Transverse colon (tissue), 4 donors: ENCODE data around the gene ACAT1. TPM values are rescaled to one million over a fixed set of nuclear protein-coding genes. Genes with fewer than 3 reads are reported as not detected.

Experiments used
- DNase-seq: peaks from one replicate; pipeline ENCODE4 v3.0.0-alpha.2; 2019
- H3K27ac ChIP-seq, 4 donors: fragments of 200-600 bp; sonication (generic); 2 replicates each; pipeline ENCODE4 v1.5.1; 2016 to 2018; ENCODE audit warnings: inconsistent platforms in 4 of 4
- H3K27me3 ChIP-seq: fragments of 200-600 bp; sonication (generic); 2 replicates; pipeline ENCODE4 v1.5.1; 2017; ENCODE audit warnings: inconsistent platforms
- H3K36me3 ChIP-seq, 4 donors: fragments of 200-600 bp; sonication (generic); 2 replicates each; pipeline ENCODE4 v1.5.1; 2017 to 2019; ENCODE audit warnings: inconsistent platforms in 4 of 4
- H3K4me1 ChIP-seq, 4 donors: fragments of 200-600 bp; sonication (generic); 2 replicates each; pipeline ENCODE4 v1.5.1; 2017 to 2020; ENCODE audit warnings: inconsistent platforms in 4 of 4
- H3K4me3 ChIP-seq, 4 donors: fragments of 200-600 bp; sonication (generic); 1 replicate in 1 of 4; 2 replicates in 3 of 4; pipeline versions ENCODE4 v1.5.1 to v1.6.1; 2017 to 2019; ENCODE audit warnings: inconsistent platforms in 4 of 4
- H3K9me3 ChIP-seq, 2 donors: fragments of 200-600 bp; sonication (generic); 2 replicates each; pipeline ENCODE4 v1.5.1; 2017 to 2019; ENCODE audit warnings: inconsistent platforms in 2 of 2
- EP300 ChIP-seq: sonication (generic); formaldehyde crosslinking; IDR thresholded peaks from one replicate; pipeline ENCODE4 v1.6.1; 2017; ENCODE audit warnings: antibody characterized with exemption, low read depth
- POLR2A ChIP-seq: fragments of 450-650 bp; IDR thresholded peaks from one replicate; pipeline ENCODE4 v1.6.1; 2016; ENCODE audit warnings: antibody characterized with exemption, mild to moderate bottlenecking, moderate library complexity
- POLR2AphosphoS5 ChIP-seq, 3 donors: sonication (generic); formaldehyde crosslinking; IDR thresholded peaks; one replicate each; pipeline ENCODE4 v1.6.1; 2016; ENCODE audit warnings: antibody characterized with exemption in 3 of 3
- WGBS, 2 donors: methylation state at CpG; one replicate each; pipeline ENCODE4 v1.1.5; 2018; ENCODE audit warnings: low coverage in 1 of 2; 5-methylcytosine and 5-hydroxymethylcytosine counted together
- in situ Hi-C, 4 donors: fragments of 200-750 bp; cut with MboI; loops; one replicate each; pipeline versions ENCODE4 v1.15.0 to v1.15.1; 2017; ENCODE audit warnings: low sequenced_read_pairs in 3 of 4, low pct_ligation_motif_present in 1 of 4, low pct_unique_long_range_greater_than_20kb in 1 of 4
- intact Hi-C: fragments of 100-400 bp; cut with DNase I; formaldehyde crosslinking; loops from one replicate; pipeline ENCODE4 v1.15.1; 2023; ENCODE audit warnings: low total_unique reads
- total RNA-seq, 4 donors: library from RNA; depleted of rRNA; stranded (reverse); fragments of >200 nt; gene quantifications; one replicate each; pipeline ENCODE4 v1.1.0, GENCODE V29; 2016
- TF ChIP-seq, protein P1 (sequence below), 5 experiments: fragments of 200-600 bp in 3 of 5; fragments of 450-650 bp in 2 of 5; sonication (generic) in 3 of 5; IDR thresholded peaks; 1 replicate in 2 of 5; 2 replicates in 3 of 5; pipeline ENCODE4 v1.5.1; 2016 to 2017; ENCODE audit warnings: antibody characterized with exemption in 5 of 5, inconsistent platforms in 3 of 5, mild to moderate bottlenecking in 2 of 5, moderate library complexity in 1 of 5

The ACAT1 gene
- total RNA-seq, 4 donors from 2014 or later = 77.4 to 450 (median 242) TPM

- Histone ChIP-seq H3K4me3 (no peak overlapping the region), H3K27ac (no peak overlapping the region), H3K4me1 (no peaks in the 10 kb centered on the region), H3K9me3 (no peaks in the 10 kb centered on the region), H3K27me3 (no peaks in the 10 kb centered on the region), H3K36me3 (peaks cover 0 to 53% (median 19%) of the 10 kb centered on the region in 4 donors)
- DNase-seq = no peak
- intact Hi-C loops = no loop called here
- no peak for TF ChIP-seq EP300
- WGBS, 2 donors = 88 to 100% methylated on average over 1 of the region's 1 CpG
- in situ Hi-C loops = loop anchor here in 2 of 4 donors (25.0 kb wide), 2 partner anchors 350 to 525 kb away; partner anchors contain the start of genes DDX10 (in 1 of the 2) and POGLUT3 (in 1 of the 2)
Observed at GRCh38 chr11:108137212-108137611, 15.8 kb downstream of the ACAT1 start.

- Histone ChIP-seq H3K27me3 (no peaks in the 10 kb centered on the region), H3K4me1 (no peaks in the 10 kb centered on the region), H3K27ac (no peak overlapping the region), H3K4me3 (no peak overlapping the region), H3K9me3 (no peaks in the 10 kb centered on the region), H3K36me3 (peaks cover 0 to 75% (median 32%) of the 10 kb centered on the region in 4 donors)
- in situ Hi-C loops = loop anchor here in 2 of 4 donors (25.0 kb wide), 2 partner anchors 345 to 520 kb away; partner anchors contain the start of genes DDX10 (in 1 of the 2) and POGLUT3 (in 1 of the 2)
- DNase-seq = no peak
- TF ChIP-seq POLR2AphosphoS5 (IDR thresholded peaks at IDR 0.05) = no peak
- WGBS, 2 donors = 93% methylated on average over 7 of the region's 7 CpGs; no CpG with 5 or more reads in 1 of the 2 donors
- intact Hi-C loops = no loop called here
Observed at GRCh38 chr11:108142304-108142703, 20.9 kb downstream of the ACAT1 start.

DNA sequence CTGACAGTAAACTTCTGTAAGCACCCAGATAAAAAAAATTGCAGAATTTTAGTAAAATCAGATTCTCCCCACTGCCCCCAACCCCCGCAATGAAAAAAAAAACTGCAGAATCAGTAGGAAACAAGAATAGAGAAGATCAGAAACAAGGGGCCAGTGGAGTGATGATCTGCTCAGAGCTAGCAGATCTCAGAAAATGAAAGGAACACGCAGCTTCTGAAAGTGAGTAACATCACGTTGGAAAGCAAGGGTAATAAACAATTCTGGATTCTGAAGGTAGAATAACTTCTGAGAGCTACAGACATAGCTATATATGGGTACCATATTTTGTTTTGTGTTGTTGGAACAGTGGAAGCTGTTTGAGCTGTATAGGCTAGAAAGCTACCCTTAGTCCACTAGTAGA, 23.2 kb downstream of the ACAT1 start:
- WGBS, 2 donors = 84 to 85% methylated on average over 3 of the region's 3 CpGs
- no peak for DNase-seq
- no peaks in the 10 kb centered on the region for H3K9me3 ChIP-seq
- H3K27me3 ChIP-seq = no peaks in the 10 kb centered on the region
- TF ChIP-seq, protein P1, sequence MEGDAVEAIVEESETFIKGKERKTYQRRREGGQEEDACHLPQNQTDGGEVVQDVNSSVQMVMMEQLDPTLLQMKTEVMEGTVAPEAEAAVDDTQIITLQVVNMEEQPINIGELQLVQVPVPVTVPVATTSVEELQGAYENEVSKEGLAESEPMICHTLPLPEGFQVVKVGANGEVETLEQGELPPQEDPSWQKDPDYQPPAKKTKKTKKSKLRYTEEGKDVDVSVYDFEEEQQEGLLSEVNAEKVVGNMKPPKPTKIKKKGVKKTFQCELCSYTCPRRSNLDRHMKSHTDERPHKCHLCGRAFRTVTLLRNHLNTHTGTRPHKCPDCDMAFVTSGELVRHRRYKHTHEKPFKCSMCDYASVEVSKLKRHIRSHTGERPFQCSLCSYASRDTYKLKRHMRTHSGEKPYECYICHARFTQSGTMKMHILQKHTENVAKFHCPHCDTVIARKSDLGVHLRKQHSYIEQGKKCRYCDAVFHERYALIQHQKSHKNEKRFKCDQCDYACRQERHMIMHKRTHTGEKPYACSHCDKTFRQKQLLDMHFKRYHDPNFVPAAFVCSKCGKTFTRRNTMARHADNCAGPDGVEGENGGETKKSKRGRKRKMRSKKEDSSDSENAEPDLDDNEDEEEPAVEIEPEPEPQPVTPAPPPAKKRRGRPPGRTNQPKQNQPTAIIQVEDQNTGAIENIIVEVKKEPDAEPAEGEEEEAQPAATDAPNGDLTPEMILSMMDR (IDR thresholded peaks at IDR 0.05) = no peak
- TF ChIP-seq POLR2A = no peak
- no peak for TF ChIP-seq EP300
- TF ChIP-seq POLR2AphosphoS5 (IDR thresholded peaks at IDR 0.05) = no peak
- intact Hi-C loops = no loop called here
- in situ Hi-C loops = loop anchor here in 2 of 4 donors (25.0 kb wide), 2 partner anchors 343 to 518 kb away; partner anchors contain the start of genes DDX10 (in 1 of the 2) and POGLUT3 (in 1 of the 2)
- peaks cover 0 to 86% (median 41%) of the 10 kb centered on the region in 4 donors for H3K36me3 ChIP-seq
- H3K4me1 ChIP-seq = no peaks in the 10 kb centered on the region
- no peak overlapping the region for H3K4me3 ChIP-seq
- no peak overlapping the region for H3K27ac ChIP-seq

DNA sequence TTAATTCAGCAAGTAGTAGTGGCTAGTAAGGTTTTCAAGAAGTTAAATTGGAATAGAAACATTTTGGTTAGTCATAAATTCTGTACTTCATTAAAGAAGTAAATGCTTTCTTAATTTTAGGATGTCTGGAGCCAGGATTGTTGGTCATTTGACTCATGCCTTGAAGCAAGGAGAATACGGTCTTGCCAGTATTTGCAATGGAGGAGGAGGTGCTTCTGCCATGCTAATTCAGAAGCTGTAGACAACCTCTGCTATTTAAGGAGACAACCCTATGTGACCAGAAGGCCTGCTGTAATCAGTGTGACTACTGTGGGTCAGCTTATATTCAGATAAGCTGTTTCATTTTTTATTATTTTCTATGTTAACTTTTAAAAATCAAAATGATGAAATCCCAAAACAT, 25.8 kb downstream of the ACAT1 start:
- 75 to 87% methylated on average over 1 of the region's 1 CpG for WGBS, 2 donors
- H3K27me3 ChIP-seq = no peaks in the 10 kb centered on the region
- H3K36me3 ChIP-seq = peaks cover 0 to 87% (median 42%) of the 10 kb centered on the region in 4 donors
- H3K4me1 ChIP-seq = no peaks in the 10 kb centered on the region
- TF ChIP-seq POLR2AphosphoS5 (IDR thresholded peaks at IDR 0.05) (no peak), EP300 (no peak), POLR2A (no peak)
- TF ChIP-seq, protein P1 (IDR thresholded peaks at IDR 0.05) = no peak
- no peak overlapping the region for H3K4me3 ChIP-seq
- intact Hi-C loops = no loop called here
- in situ Hi-C loops = loop anchor here in 2 of 4 donors (25.0 kb wide), 2 partner anchors 340 to 515 kb away; partner anchors contain the start of genes DDX10 (in 1 of the 2) and POGLUT3 (in 1 of the 2)
- H3K9me3 ChIP-seq = no peaks in the 10 kb centered on the region
- DNase-seq = no peak
- H3K27ac ChIP-seq = no peak overlapping the region

DNA sequence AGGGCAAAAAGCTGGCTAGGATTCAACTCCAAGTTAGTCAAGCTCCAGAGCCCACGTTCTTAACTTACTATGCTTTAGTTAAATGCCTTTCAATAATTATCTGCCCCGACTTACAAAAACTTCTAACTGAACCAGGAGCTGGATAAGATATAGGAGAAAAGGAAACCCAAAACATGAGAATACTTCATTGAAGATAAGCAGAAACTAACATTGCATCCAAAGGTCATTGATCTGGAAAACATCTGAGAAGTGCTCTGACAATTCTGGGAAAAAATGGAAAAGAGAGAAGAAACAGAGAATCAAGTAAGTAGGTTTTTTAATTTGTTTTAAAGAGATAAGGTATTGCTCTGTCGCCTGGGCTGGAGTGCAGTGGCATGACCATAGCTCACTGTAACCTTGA, 27.2 kb downstream of the ACAT1 start:
- Histone ChIP-seq H3K27ac (no peak overlapping the region), H3K27me3 (no peaks in the 10 kb centered on the region), H3K4me3 (no peak overlapping the region), H3K9me3 (no peaks in the 10 kb centered on the region), H3K36me3 (peaks cover 0 to 79% (median 36%) of the 10 kb centered on the region in 4 donors), H3K4me1 (no peaks in the 10 kb centered on the region)
- intact Hi-C loops (no loop called here), in situ Hi-C loops (loop anchor here in 2 of 4 donors (25.0 kb wide), 2 partner anchors 339 to 514 kb away; partner anchors contain the start of genes DDX10 (in 1 of the 2) and POGLUT3 (in 1 of the 2))
- TF ChIP-seq EP300 = no peak
- TF ChIP-seq POLR2A = no peak
- TF ChIP-seq, protein P1 (IDR thresholded peaks at IDR 0.05) = no peak
- no peak for TF ChIP-seq POLR2AphosphoS5 (IDR thresholded peaks at IDR 0.05)
- DNase-seq = no peak
- WGBS, 2 donors = 71 to 79% methylated on average over 3 of the region's 3 CpGs
